Measurements from ENCODE around the gene BCL2L1. TPM values are rescaled to one million over a fixed set of nuclear protein-coding genes. Genes with fewer than 3 reads are reported as not detected.

Gene BCL2L1
- total and polyA plus RNA-seq, 10 donors = 18.7 to 167 (median 87.6) TPM

DNA sequence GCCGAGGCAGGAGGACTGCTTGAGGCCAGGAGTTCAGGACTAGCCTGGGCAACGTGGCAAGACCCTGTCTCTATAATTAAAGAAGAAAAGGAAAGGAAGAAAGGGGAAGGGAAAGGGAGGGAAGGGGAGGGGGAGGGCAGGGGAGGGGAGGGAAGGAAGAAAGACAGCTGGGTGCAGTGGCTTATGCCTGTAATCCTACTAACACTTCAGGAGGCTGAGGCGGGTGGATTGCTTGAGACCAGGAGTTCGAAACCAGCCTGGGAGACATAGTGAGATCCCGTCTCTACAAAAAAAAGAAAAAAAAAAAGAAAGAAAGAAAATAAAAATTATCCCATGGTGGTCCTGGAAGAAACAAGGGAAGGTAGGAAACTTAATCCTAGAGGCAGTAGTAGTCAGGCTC lies 33.5 kb downstream of the BCL2L1 start:
- 81 to 90% (median 88%) methylated on average over 5 of the region's 5 CpGs for WGBS, 5 donors
- Histone ChIP-seq H3K4me1 (peaks cover 26 to 95% (median 65%) of the 10 kb centered on the region in 6 donors), H3K27ac (peak overlapping the region in 2 of 8 donors; percentile 23 to 36), H3K36me3 (peaks cover 0 to 94% (median 13%) of the 10 kb centered on the region in 6 donors), H3K9me3 (no peaks in the 10 kb centered on the region), H3K4me3 (no peak overlapping the region), H3K27me3 (replicated peaks in 1 of 7) (no peaks in the 10 kb centered on the region)
- TF ChIP-seq, protein P1, sequence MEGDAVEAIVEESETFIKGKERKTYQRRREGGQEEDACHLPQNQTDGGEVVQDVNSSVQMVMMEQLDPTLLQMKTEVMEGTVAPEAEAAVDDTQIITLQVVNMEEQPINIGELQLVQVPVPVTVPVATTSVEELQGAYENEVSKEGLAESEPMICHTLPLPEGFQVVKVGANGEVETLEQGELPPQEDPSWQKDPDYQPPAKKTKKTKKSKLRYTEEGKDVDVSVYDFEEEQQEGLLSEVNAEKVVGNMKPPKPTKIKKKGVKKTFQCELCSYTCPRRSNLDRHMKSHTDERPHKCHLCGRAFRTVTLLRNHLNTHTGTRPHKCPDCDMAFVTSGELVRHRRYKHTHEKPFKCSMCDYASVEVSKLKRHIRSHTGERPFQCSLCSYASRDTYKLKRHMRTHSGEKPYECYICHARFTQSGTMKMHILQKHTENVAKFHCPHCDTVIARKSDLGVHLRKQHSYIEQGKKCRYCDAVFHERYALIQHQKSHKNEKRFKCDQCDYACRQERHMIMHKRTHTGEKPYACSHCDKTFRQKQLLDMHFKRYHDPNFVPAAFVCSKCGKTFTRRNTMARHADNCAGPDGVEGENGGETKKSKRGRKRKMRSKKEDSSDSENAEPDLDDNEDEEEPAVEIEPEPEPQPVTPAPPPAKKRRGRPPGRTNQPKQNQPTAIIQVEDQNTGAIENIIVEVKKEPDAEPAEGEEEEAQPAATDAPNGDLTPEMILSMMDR (IDR thresholded peaks at IDR 0.05 in 8 of 11, conservative IDR thresholded peaks at IDR 0.05 in 3 of 11) = no peak
- TF ChIP-seq POLR2AphosphoS5 (IDR thresholded peaks at IDR 0.05) (no peak), POLR2A (IDR thresholded peaks at IDR 0.05) (no peak)
- intact Hi-C loops (cut with DNase I; ENCODE audit: low total_unique reads) = no loop called here
- DNase-seq = peak; percentile 15

DNA sequence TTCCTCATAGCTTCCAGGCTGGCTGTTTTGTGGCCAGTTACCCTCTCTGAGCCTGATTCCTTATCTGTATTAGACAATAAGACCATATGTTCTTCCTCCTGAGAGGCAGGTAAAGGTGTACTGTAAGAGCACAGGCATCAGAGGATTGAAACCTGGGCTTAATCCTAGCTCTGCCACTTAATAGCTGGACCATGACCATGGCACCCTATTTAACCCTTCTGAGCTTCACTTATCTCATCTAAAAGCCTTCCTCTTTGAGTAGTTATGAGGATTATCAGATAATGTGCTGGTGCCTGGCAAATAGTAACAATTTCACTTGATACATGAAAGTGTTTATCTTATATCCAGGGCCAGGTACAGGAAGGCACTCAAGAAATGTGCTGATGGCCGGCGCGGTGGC lies 34.9 kb downstream of the BCL2L1 start:
- 94 to 98% (median 96%) methylated on average over 3 of the region's 3 CpGs for WGBS, 5 donors
- no peak for DNase-seq
- H3K27ac ChIP-seq = peak overlapping the region in 1 of 8 donors; percentile 38
- TF ChIP-seq POLR2AphosphoS5 (IDR thresholded peaks at IDR 0.05) = no peak
- TF ChIP-seq, protein P1 (IDR thresholded peaks at IDR 0.05 in 8 of 11, conservative IDR thresholded peaks at IDR 0.05 in 3 of 11) = no peak
- TF ChIP-seq POLR2A (IDR thresholded peaks at IDR 0.05) = no peak
- H3K4me3 ChIP-seq = no peak overlapping the region
- no peaks in the 10 kb centered on the region for H3K9me3 ChIP-seq
- H3K36me3 ChIP-seq = peaks cover 0 to 94% (median 9%) of the 10 kb centered on the region in 6 donors
- peaks cover 18 to 95% (median 64%) of the 10 kb centered on the region in 6 donors for H3K4me1 ChIP-seq
- intact Hi-C loops (cut with DNase I; ENCODE audit: low total_unique reads) = no loop called here
- H3K27me3 ChIP-seq (replicated peaks in 1 of 7) = no peaks in the 10 kb centered on the region

DNA sequence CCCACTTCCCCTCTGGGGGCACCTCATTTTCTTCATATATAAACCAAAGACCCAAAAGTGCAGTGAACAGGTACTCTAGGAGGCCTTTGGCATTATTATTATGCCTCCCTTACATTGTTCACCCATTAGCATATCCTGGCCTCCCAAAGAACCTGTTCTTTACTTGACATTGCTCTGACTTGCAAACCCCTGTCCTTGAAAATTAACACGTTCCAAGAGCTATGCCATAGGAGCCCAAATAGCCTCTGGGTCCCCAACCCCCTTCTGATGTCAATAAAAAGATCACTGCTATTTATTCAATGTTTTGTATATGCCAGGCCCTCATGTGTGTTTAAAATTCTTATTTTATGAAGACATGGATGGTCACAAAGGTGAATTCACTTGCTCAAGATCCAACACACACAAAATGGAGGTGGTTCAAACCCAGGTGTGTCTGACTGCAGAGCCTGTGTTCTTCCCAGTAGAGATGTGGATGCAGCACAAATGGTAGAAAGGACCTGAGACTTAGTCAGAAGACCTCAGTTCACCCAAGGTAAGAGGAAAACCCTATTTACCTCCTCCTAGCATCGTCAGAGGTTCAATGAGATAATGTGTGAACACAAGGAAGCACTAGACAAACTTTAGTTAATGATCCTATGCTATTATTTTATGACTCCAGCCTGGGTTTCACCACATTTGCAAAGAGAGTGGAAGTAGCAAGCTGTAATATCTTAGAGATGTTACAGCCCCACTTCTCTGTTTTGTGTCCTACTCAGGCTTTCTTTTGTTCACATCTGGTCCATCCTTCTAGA lies 36.6 kb downstream of the BCL2L1 start:
- WGBS, 5 donors = 77 to 87% (median 82%) methylated on average over 2 of the region's 2 CpGs
- Histone ChIP-seq H3K27ac (peak overlapping the region in 4 of 8 donors; percentile 22 to 73 (median 54)), H3K4me1 (peaks cover 19 to 95% (median 63%) of the 10 kb centered on the region in 6 donors), H3K9me3 (no peaks in the 10 kb centered on the region), H3K4me3 (no peak overlapping the region), H3K36me3 (peaks cover 0 to 96% (median 9%) of the 10 kb centered on the region in 6 donors), H3K27me3 (replicated peaks in 1 of 7) (no peaks in the 10 kb centered on the region)
- intact Hi-C loops (cut with DNase I; ENCODE audit: low total_unique reads) = no loop called here
- DNase-seq = no peak
- TF ChIP-seq POLR2A (IDR thresholded peaks at IDR 0.05) = no peak

DNA sequence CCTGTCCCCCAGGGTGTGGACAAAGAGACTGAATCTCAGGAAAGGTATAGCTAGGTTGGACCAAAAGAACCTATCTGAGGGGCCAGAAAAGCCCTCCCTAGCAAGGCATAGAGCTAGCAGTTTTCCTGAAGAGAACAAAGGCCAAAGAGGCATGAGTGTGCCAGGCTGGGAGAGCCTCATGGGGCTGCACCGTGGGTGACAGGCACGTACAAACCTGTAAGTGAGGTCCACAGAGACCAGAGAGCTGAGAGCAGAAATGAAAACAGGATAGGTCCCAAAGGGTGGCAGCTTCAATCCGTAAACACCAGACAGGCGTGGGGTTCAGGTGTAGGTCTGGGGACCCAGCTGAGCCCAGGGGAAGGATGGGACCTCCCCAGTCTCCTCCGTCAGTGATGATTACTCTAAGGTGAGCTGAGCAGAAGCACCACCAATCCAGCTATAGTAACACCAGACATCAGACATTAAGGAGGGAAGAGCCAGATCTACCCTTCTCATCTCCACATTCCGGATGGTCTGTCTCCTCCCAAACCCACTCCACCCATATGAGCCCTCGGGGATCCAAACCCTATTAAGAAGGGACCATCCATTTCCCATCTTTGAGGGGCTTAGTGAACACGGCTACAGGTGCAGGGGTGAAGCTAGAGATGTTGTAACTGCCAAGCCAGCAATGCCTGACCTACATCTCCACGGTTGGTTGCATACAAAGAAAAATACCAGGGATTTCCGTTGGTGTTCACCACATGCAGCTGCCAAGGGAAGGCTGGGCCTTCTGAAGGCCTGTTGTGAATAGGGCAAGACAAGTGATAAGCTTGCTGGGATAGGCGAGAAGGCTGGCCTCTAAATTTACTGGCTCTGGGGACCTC lies 38.3 kb downstream of the BCL2L1 start:
- TF ChIP-seq POLR2AphosphoS5 (IDR thresholded peaks at IDR 0.05) (peak in 1 of 3 donors; percentile 1), POLR2A (IDR thresholded peaks at IDR 0.05) (no peak)
- TF ChIP-seq, protein P1 (IDR thresholded peaks at IDR 0.05 in 8 of 11, conservative IDR thresholded peaks at IDR 0.05 in 3 of 11) = no peak
- peaks cover 0 to 95% (median 8%) of the 10 kb centered on the region in 6 donors for H3K36me3 ChIP-seq
- H3K9me3 ChIP-seq = no peaks in the 10 kb centered on the region
- intact Hi-C loops (cut with DNase I; ENCODE audit: low total_unique reads) = no loop called here
- peak overlapping the region in 5 of 8 donors; percentile 22 to 73 (median 54) for H3K27ac ChIP-seq
- H3K4me3 ChIP-seq = no peak overlapping the region
- peak; percentile 53 for DNase-seq
- peaks cover 25 to 95% (median 69%) of the 10 kb centered on the region in 6 donors for H3K4me1 ChIP-seq
- 56 to 69% (median 64%) methylated on average over 10 to 11 of the region's 11 CpGs for WGBS, 5 donors
- H3K27me3 ChIP-seq (replicated peaks in 1 of 7) = no peaks in the 10 kb centered on the region
